Measurements from ENCODE around the gene MEGF11. TPM values are rescaled to one million over a fixed set of nuclear protein-coding genes. Genes with fewer than 3 reads are reported as not detected.

Gene MEGF11
- total and polyA plus RNA-seq, 2 donors (not counting 1 experiment from before 2014, with no cell fraction given), result under 0.01 TPM; not detected in 1

GRCh38 chr15:66153549-66154415, 99.8 kb downstream of the MEGF11 start:
- no peak for TF ChIP-seq EZH2 (IDR thresholded peaks at IDR 0.05; ENCODE audit: low read length, missing control alignments)
- Histone ChIP-seq H3K27me3 (ENCODE audit: control insufficient read depth, insufficient read depth, low read length) (peaks cover 5% of the 10 kb centered on the region), H3K4me3 (replicated peaks in 1 of 4; ENCODE audit: control extremely low read depth in 1 of 4, insufficient read depth in 1 of 4, low read depth in 3 of 4, low read length in 4 of 4) (no peak overlapping the region), H4K20me1 (ENCODE audit: control insufficient read depth, extremely low read depth, insufficient read depth, low read length) (no peaks in the 10 kb centered on the region), H3K27ac (ENCODE audit: insufficient read depth, low read length) (no peak overlapping the region), H3K9ac (ENCODE audit: insufficient read depth, low read length) (no peak overlapping the region), H3K9me3 (ENCODE audit: control insufficient read depth, insufficient read depth, low read depth, low read length) (no peaks in the 10 kb centered on the region), H3K36me3 (ENCODE audit: control insufficient read depth, insufficient read depth, low read length) (no peaks in the 10 kb centered on the region), H2AFZ (ENCODE audit: low read length) (no peak overlapping the region), H3K4me1 (ENCODE audit: control insufficient read depth, extremely low read depth, insufficient read depth, low read length) (no peaks in the 10 kb centered on the region), H3K79me2 (ENCODE audit: control insufficient read depth, insufficient read depth, low read length) (no peaks in the 10 kb centered on the region), H3K4me2 (ENCODE audit: extremely low read depth, insufficient read depth, low read length) (no peak overlapping the region)
- no peak for DNase-seq (ENCODE audit: low read depth in 2 of 2)

DNA sequence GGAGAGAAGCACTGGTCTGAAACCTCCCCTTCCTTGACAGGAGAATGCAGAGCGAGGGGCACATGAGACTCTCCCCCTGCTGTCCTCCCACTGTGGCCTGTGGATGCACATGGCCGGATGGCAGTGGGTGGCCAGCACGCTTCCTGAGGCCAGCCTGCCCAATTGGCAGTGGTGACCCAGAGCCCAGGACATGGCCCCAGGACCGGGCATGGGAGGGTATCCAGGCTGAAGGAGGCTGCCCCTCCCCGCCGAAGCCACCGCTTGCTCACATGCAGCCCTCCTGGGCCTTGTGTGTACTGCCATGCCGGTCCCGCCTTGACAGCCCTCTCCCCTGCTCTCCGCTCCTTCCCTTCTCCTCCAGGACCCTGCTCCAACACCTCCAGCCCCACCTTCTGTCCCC, 100.9 kb downstream of the MEGF11 start:
- no peaks in the 10 kb centered on the region for H4K20me1 ChIP-seq (ENCODE audit: control insufficient read depth, extremely low read depth, insufficient read depth, low read length)
- no peak overlapping the region for H3K9ac ChIP-seq (ENCODE audit: insufficient read depth, low read length)
- H3K4me1 ChIP-seq (ENCODE audit: control insufficient read depth, extremely low read depth, insufficient read depth, low read length), result no peaks in the 10 kb centered on the region
- H3K4me2 ChIP-seq (ENCODE audit: extremely low read depth, insufficient read depth, low read length), result no peak overlapping the region
- H3K79me2 ChIP-seq (ENCODE audit: control insufficient read depth, insufficient read depth, low read length), result no peaks in the 10 kb centered on the region
- no peak overlapping the region for H3K27ac ChIP-seq (ENCODE audit: insufficient read depth, low read length)
- H3K4me3 ChIP-seq (replicated peaks in 1 of 4; ENCODE audit: control extremely low read depth in 1 of 4, insufficient read depth in 1 of 4, low read depth in 3 of 4, low read length in 4 of 4), result no peak overlapping the region
- no peaks in the 10 kb centered on the region for H3K27me3 ChIP-seq (ENCODE audit: control insufficient read depth, insufficient read depth, low read length)
- no peak overlapping the region for H2AFZ ChIP-seq (ENCODE audit: low read length)
- H3K9me3 ChIP-seq (ENCODE audit: control insufficient read depth, insufficient read depth, low read depth, low read length), result no peaks in the 10 kb centered on the region
- no peak for DNase-seq (ENCODE audit: low read depth in 2 of 2)
- no peaks in the 10 kb centered on the region for H3K36me3 ChIP-seq (ENCODE audit: control insufficient read depth, insufficient read depth, low read length)
- TF ChIP-seq EZH2 (IDR thresholded peaks at IDR 0.05; ENCODE audit: low read length, missing control alignments) (no peak), CTCF (conservative IDR thresholded peaks at IDR 0.05 in 1 of 2, IDR thresholded peaks at IDR 0.05 in 1 of 2; ENCODE audit: low read depth in 1 of 2, low read length in 2 of 2) (no peak)

DNA sequence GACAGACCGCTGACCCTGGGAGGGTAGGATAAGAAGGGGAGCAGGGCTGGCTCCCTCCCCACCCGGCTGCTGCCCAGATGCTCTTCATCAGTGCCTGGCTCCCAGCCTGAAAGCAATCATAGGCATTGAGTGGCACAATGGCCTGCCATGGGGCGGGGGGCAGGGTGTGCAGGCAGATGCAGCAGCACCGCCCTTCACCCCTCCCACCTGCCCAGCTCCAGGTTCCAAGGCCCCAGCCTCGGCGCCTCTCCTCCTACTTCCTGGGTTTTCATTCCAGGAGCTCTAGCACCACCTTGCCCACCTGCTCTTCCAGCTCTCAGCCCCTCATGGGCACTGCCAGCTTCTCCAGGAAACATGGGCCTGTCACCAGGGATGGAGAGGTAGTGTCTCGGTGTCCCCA, 101.7 kb downstream of the MEGF11 start:
- H3K27ac ChIP-seq (ENCODE audit: insufficient read depth, low read length), result no peak overlapping the region
- no peak for DNase-seq (ENCODE audit: low read depth in 2 of 2)
- H3K4me1 ChIP-seq (ENCODE audit: control insufficient read depth, extremely low read depth, insufficient read depth, low read length), result no peaks in the 10 kb centered on the region
- H3K9me3 ChIP-seq (ENCODE audit: control insufficient read depth, insufficient read depth, low read depth, low read length), result no peaks in the 10 kb centered on the region
- no peak overlapping the region for H2AFZ ChIP-seq (ENCODE audit: low read length)
- no peaks in the 10 kb centered on the region for H3K36me3 ChIP-seq (ENCODE audit: control insufficient read depth, insufficient read depth, low read length)
- H4K20me1 ChIP-seq (ENCODE audit: control insufficient read depth, extremely low read depth, insufficient read depth, low read length), result no peaks in the 10 kb centered on the region
- H3K4me3 ChIP-seq (replicated peaks in 1 of 4; ENCODE audit: control extremely low read depth in 1 of 4, insufficient read depth in 1 of 4, low read depth in 3 of 4, low read length in 4 of 4), result no peak overlapping the region
- H3K4me2 ChIP-seq (ENCODE audit: extremely low read depth, insufficient read depth, low read length), result no peak overlapping the region
- no peaks in the 10 kb centered on the region for H3K79me2 ChIP-seq (ENCODE audit: control insufficient read depth, insufficient read depth, low read length)
- no peak overlapping the region for H3K9ac ChIP-seq (ENCODE audit: insufficient read depth, low read length)
- no peak for TF ChIP-seq EZH2 (IDR thresholded peaks at IDR 0.05; ENCODE audit: low read length, missing control alignments)
- TF ChIP-seq CTCF (conservative IDR thresholded peaks at IDR 0.05 in 1 of 2, IDR thresholded peaks at IDR 0.05 in 1 of 2; ENCODE audit: low read depth in 1 of 2, low read length in 2 of 2), result no peak
- H3K27me3 ChIP-seq (ENCODE audit: control insufficient read depth, insufficient read depth, low read length), result no peaks in the 10 kb centered on the region
